Peyer's patch (tissue), 4 donors: ENCODE results near the gene LEAP2.

ENCODE experiments used
- POLR2A ChIP-seq, 2 donors: fragments of 450-650 bp; IDR thresholded peaks; one replicate each; pipeline ENCODE4 v1.5.1; 2017; ENCODE audit warnings: antibody characterized with exemption in 2 of 2, mild to moderate bottlenecking in 2 of 2, moderate library complexity in 2 of 2
- TF ChIP-seq, protein P1 (sequence below), 6 experiments: fragments of 450-650 bp in 4 of 6; fragments of 200-600 bp in 2 of 6; sonication (generic) in 1 of 6; IDR thresholded peaks; one replicate each; pipeline ENCODE4 v1.5.1; 2017 to 2019; ENCODE audit warnings: antibody characterized with exemption in 6 of 6, mild to moderate bottlenecking in 3 of 6, moderate library complexity in 1 of 6

DNA sequence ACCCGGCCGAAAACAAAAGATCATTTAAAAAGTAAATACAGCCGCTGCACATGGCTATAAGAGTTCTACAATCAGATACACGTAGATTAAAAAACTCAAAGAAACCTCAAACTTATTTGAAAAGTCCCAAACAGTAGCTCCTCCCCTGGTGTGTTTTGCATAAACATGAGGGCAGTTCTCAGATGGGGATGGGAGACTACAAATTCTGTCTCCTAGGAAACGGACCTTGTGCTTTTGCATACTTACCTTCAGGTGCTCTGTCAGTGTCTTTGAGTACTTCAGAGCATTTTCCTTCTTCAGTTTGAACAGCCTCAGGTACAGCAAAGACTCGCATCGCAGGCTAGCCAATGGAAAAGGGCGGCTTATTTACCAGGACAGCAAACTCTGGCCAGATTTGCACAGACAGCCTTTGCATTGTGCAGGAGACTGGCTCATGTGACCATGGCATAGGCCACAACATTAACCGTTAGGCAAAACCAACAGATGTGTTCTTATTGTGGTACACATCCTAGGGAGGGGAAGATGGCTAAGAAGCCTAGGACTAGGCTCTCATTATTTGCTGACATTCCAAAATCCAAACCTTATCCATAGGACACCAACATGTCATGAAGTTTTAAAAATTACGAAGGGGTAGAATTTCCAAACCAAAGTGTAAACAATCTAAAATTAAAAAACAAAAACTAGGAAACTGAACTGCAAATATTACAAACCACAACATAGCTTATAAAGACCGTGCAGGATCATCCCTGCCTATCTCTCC is 12.8 kb downstream of the LEAP2 start:
- TF ChIP-seq POLR2A (IDR thresholded peaks at IDR 0.05): no peak
- TF ChIP-seq, protein P1, sequence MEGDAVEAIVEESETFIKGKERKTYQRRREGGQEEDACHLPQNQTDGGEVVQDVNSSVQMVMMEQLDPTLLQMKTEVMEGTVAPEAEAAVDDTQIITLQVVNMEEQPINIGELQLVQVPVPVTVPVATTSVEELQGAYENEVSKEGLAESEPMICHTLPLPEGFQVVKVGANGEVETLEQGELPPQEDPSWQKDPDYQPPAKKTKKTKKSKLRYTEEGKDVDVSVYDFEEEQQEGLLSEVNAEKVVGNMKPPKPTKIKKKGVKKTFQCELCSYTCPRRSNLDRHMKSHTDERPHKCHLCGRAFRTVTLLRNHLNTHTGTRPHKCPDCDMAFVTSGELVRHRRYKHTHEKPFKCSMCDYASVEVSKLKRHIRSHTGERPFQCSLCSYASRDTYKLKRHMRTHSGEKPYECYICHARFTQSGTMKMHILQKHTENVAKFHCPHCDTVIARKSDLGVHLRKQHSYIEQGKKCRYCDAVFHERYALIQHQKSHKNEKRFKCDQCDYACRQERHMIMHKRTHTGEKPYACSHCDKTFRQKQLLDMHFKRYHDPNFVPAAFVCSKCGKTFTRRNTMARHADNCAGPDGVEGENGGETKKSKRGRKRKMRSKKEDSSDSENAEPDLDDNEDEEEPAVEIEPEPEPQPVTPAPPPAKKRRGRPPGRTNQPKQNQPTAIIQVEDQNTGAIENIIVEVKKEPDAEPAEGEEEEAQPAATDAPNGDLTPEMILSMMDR (IDR thresholded peaks at IDR 0.05): no peak
